HG03108 (cell line): ENCODE results near the gene RNF39.

Experiments used
- ATAC-seq: cut with Tn5 transposase; IDR thresholded peaks from one replicate; pipeline ENCODE4 v1.9.1; 2021; ENCODE audit warnings: moderate library complexity; ENCODE audit not compliant: unreplicated experiment

The RNF39 gene

GRCh38 chr6:30020626-30021025, 54.9 kb downstream of the RNF39 start:
- no peak for ATAC-seq
